Measurements from ENCODE around the gene WNT7A.

Gene WNT7A

GRCh38 chr3:13844911-13845310 lies 35.0 kb downstream of the WNT7A start:
- DNase-seq (ENCODE audit: low read depth): no peak

- DNase-seq (ENCODE audit: low read depth): no peak
Measured at GRCh38 chr3:13844286-13844685, 35.6 kb downstream of the WNT7A start.

GRCh38 chr3:13843351-13843750 lies 36.5 kb downstream of the WNT7A start:
- no peak for DNase-seq (ENCODE audit: low read depth)

- DNase-seq (ENCODE audit: low read depth): no peak
Measured at GRCh38 chr3:13842226-13842625, 37.6 kb downstream of the WNT7A start.

- DNase-seq (ENCODE audit: low read depth): no peak
Measured at GRCh38 chr3:13841826-13842225, 38.0 kb downstream of the WNT7A start.

- DNase-seq (ENCODE audit: low read depth): no peak
Measured at GRCh38 chr3:13841141-13841540, 38.7 kb downstream of the WNT7A start.

GRCh38 chr3:13840456-13840855 lies 39.4 kb downstream of the WNT7A start:
- no peak for DNase-seq (ENCODE audit: low read depth)

GRCh38 chr3:13839726-13840340 lies 40.0 kb downstream of the WNT7A start:
- DNase-seq (ENCODE audit: low read depth): no peak

GRCh38 chr3:13839253-13839652 lies 40.6 kb downstream of the WNT7A start:
- DNase-seq (ENCODE audit: low read depth): no peak

GRCh38 chr3:13838421-13838820 lies 41.5 kb downstream of the WNT7A start:
- no peak for DNase-seq (ENCODE audit: low read depth)

- no peak for DNase-seq (ENCODE audit: low read depth)
Measured at GRCh38 chr3:13837751-13838150, 42.1 kb downstream of the WNT7A start.

- no peak for DNase-seq (ENCODE audit: low read depth)
Measured at GRCh38 chr3:13836658-13837587, 42.9 kb downstream of the WNT7A start.

- no peak for DNase-seq (ENCODE audit: low read depth)
Measured at GRCh38 chr3:13835246-13835645, 44.6 kb downstream of the WNT7A start.

- DNase-seq (ENCODE audit: low read depth): no peak
Measured at GRCh38 chr3:13834258-13835035, 45.4 kb downstream of the WNT7A start.

GRCh38 chr3:13833506-13834257 lies 46.2 kb downstream of the WNT7A start:
- DNase-seq (ENCODE audit: low read depth): no peak

- no peak for DNase-seq (ENCODE audit: low read depth)
Measured at GRCh38 chr3:13832130-13832529, 47.7 kb downstream of the WNT7A start.

- DNase-seq (ENCODE audit: low read depth): no peak
Measured at GRCh38 chr3:13831386-13831996, 48.4 kb downstream of the WNT7A start.

GRCh38 chr3:13829311-13829710 lies 50.6 kb downstream of the WNT7A start:
- no peak for DNase-seq (ENCODE audit: low read depth)

GRCh38 chr3:13828501-13829265 lies 51.2 kb downstream of the WNT7A start:
- DNase-seq (ENCODE audit: low read depth): no peak

GRCh38 chr3:13827699-13828098 lies 52.2 kb downstream of the WNT7A start:
- no peak for DNase-seq (ENCODE audit: low read depth)

- DNase-seq (ENCODE audit: low read depth): no peak
Measured at GRCh38 chr3:13827256-13827655, 52.6 kb downstream of the WNT7A start.

Data from activated T-cell treated with anti-CD3 and anti-CD28 coated beads for 1 hour (primary cell).